ENCODE results near the gene SLC1A7.

The SLC1A7 gene

DNA sequence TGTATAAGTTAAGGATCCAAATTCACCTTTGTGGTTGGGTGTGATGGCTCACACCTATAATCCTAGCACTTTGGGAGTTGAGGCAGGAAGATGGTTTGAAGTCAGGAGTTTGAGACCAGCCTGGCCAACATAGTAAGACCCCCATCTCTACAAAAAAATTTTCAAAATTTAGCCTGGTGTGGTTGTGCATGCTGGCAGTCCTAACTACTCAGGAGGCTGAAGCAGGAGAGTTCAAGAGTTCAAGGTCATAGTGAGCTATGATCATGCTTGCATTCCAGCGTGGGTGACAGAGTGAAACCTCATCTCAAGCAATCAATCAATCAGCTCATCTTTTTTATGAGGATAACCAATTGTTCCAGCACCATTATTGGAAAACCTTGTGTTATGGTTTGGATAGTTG is 16.5 kb upstream of the SLC1A7 start:
- no peak for DNase-seq (ENCODE audit: low spot score)

DNA sequence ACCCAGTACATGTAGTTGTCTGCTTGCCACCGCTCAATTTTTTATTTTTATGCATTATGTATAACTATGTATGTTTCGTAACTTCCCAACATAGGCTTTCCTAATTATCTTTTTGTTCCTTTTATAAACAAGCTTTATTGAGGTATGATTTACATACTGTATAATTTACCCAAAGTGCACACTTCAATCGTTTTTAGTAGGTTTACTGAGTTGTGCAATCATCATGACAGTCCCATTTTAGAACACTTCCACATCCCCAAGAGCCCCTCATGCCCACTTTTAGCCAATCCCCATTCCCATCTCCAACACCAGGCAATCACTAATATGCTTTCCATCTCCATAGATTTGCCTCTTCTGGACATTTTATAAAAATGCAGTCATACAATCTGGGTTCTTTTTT is 14.3 kb upstream of the SLC1A7 start:
- DNase-seq (ENCODE audit: low spot score), result no peak

DNA sequence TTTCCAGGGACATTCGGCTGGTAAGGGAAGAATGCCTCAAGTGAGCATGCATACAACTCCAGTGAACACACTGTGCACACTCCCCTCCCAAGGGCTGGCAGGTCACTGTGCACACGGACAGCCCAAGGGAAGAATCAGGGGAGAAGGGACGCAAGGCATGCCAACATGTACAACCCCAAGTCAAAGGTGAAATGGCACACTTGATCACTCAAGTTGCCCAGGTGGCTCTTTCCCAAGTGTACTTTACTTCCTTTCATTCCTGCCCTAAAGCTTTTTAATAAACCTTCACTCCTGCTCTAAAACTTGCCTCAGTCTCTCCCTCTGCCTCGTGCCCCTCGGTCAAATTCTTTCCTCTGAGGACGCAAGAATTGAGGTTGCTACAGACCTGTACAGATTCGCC is 13.5 kb upstream of the SLC1A7 start:
- no peak for DNase-seq (ENCODE audit: low spot score)

DNA sequence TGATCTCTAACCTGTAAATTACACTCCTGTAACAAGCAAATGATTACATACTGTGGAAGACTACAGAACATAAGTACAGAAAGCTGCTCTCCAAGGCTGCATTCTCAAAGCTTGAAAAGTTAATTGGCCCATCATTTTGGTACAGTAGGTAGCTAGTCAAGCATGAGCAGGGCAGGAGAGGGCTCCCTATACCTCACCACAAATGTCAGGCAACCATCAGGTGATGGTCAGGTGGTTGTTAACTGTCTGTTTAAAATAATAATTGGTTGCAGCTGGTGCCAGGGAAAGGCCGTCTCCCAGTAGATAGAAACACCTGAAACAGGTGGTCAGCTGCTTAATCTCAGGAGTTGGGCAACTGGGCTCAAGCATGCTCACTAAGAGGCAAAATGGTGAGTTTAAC is 13.1 kb upstream of the SLC1A7 start:
- DNase-seq (ENCODE audit: low spot score), result no peak

DNA sequence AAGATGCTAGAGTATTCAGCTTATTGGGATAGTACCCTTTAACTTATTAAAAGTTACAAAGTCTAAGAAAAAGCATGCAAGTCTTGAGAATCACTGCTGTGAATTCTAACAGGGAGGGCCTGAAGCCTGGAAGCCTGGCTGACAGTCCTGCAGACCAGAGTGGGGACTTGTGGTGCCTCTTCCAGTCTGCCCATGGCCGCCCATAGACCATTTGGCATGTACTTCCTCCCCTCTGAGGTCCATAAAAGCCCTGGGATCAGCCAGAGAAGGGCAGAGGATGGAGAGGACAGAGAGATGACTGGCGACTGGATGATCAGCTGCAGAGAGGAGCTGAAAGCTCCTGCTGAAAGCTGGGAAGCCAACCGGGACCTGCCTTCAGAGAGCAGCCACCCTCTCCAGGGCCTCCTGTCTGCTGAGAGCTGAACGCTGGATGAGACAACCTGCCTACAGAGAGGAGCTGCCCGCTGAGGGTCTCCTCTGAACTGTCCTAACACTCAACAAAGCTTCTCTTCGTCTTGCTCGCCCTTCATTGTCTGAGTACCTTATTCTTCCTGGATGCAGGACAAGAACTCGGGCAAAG is 12.5 kb upstream of the SLC1A7 start:
- no peak for DNase-seq (ENCODE audit: low spot score)

DNA sequence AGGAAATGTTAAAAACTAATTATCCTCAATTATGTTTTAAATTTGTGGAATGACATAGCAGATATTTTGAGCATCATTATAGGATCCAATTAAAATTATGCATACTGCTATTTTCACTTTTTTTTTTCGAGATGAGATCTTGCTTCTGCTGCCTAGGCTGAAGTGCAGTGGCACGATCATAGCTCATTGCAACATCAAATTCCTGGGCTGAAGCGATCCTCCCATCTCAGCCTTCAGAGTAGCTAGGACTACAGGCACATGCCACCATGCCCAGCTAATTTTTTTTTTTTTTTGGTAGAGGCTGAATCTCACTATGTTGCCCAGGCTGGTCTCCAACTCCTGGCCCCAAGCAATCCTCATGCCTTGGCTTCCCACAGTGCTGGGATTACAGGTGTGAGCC is 11.3 kb upstream of the SLC1A7 start:
- DNase-seq (ENCODE audit: low spot score), result no peak

DNA sequence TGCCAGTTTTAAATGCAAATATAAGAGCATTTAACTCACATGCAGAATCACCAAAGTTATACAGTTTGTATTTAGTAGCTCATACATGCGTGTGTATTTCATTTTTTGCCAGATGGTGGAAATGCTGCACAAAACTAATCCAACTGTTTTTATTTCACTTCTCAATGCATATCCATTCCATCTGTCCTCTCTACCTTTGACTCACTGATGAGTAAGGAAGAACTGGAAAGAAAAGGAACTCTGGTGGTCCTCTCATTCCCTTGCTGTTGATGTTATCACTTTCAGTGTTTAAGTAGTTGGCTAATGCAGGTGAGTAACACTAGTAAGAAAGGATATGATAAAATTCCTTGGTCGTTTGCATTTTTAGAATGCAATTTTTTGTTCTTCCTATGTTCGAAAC is 5.7 kb upstream of the SLC1A7 start:
- no peak for DNase-seq (ENCODE audit: low spot score)

DNA sequence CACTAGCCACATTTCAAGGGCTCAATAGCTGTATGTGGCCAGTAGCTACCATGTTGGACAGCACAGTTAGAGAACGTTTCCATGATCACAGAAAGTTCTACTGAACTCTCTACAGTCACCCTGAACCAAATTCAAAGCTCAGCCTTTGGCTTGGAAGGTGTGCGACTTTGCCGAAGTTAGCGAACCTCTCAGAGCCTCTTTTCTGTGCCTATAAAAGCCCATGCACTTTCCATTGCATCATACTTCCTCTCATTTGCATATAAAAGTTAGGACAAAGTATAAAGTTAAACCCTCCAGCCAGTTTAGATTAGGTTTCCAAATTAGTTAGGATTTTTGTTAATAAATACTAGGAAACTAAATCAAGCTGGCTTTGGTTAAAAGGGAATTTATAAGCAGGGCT is 4.7 kb upstream of the SLC1A7 start:
- no peak for DNase-seq (ENCODE audit: low spot score)

DNA sequence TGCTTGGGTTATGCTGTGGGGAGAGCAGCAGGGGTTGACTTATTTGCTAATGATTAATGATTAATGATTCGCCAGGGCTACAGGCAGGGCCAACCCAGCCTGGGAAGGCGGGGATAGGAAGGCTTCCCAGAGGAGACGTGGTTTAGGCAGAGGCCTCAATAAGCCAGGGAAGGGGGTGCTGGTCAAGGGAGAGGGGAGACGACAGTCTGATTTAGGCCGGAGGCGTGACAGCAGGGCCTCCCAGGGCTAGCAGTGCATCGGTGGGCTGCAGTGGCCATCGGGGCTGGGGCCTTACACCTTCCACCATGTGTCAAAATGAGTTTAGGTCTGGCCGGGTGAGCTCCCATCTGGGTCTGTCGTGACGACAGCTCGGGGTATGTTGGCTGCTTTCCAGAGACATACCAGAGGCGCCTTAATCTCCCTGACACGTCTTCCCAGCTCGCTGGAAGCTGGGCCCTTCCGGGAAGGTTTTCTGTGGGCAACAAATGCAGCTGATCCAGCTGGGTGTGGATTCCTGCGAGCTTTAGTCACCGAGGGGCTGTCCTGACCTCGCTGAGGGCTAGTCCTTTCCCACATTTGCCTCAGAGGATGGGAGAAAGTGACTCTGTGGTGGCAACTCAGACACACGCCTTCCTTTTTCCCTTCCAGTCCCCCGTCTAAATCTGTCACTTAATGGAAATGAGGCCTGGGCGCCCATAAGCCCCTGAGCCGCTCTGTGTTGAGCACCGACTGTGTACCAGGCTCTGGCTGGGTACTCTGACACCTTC is 3.7 kb upstream of the SLC1A7 start:
- peak; percentile 94 for DNase-seq (ENCODE audit: low spot score)

DNA sequence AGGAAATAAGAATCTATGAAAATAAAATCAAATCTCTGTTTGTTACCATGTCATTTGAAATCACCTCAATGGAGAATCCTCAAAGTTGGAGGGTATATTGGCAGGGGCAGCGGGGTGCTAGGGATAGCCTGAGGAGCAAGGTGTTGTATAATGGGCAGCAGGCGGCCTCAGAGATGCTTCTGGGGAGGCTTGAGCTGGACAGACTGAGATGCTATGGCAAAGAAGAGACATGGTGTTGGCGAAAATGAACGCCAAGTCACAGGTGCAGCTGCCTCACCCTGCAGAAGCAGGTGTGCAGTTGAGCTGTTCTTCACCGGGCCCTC is 3.1 kb upstream of the SLC1A7 start:
- DNase-seq (ENCODE audit: low spot score), result no peak

DNA sequence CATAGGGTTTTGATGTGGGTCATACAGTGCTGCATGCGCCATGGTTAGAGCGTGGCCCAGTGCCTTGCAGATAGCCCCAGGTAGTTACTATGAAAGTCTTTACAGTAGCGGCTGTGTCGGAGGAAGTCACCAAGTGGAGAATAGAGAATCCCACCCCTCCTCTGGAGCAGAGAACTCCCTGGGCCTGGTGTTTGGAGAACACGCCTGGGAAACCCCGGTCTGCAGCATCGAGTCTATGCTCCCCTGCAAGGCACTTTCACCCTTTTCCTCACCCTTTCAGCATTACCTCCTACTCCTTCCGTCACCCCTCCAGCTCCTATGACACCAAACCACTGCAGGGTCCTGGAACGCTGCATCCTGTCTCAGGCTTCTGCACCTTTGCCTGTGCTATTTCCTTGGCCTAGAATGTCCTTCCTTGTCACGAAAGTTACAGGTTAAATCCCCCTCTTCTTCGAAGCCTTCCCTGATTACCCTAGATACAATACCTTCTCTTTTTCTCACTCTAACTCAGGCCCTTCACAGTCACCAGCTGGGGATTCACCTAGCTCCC is 2.7 kb upstream of the SLC1A7 start:
- DNase-seq (ENCODE audit: low spot score), result no peak

DNA sequence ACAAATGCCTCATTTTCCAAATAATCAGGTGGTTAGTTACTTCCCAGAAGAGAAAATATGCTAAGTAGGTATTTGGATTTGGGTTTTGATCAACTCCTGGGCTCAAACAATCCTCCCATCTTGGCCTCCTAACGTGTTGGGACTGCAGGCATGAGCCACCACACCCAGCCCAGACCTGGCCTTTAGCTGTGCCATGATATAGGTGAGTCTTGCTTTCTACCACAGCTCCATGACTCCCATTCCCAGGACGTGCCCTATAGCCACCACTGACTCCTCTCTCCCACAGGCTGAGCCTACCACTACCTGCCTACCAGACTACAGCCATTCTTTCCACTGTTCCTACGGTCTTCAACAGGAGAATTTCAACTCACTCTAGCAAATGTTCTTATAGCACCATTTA is 1.8 kb upstream of the SLC1A7 start:
- no peak for DNase-seq (ENCODE audit: low spot score)

DNA sequence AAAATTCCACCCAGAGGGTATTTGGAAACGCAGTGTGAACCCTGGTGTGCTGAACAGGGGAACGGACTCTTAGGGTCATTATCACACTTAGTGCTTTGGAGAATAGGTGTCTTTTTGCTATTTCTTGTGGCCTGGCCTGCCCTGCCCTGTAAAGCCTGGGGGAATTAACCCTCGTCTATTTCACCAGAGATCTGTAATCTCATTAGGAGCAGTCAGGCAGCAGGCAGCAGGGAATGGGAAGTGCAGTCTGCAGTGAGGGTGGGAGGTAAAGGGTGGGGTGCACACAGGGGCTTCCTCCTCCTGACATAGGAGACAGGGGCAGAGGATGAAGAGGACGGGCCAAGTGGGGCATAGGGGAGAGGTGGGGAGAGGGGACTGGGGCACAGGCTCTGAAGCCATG is 1.1 kb upstream of the SLC1A7 start:
- DNase-seq (ENCODE audit: low spot score), result no peak

DNA sequence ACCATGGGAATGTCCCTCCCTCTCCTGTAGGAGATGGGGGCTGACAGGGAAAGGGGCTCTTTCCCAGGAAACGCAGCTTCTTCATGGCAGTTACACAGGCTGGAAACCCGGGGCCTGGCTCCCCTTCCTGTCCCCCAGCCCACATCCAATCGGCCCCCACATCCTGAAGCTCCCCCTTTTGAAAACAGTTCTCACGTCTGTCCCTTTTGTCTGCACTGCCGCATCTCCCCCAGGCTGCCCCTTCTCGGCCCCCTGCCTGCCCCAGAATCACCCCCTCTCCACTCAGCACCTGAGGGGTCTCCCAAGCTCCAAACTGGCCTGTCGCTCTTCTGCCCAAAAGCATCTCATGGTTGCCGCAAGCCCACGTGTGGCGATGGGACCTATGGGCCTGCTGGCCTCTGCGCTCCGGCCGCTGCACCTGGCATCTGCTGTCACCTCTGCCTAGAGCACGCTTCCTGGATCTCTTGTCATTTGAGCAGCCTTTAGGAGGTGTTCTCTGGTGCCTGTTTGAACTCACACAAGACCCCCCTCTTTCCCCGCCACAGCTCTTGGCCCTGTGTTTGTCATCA is 867 bp downstream of the SLC1A7 start:
- DNase-seq (ENCODE audit: low spot score), result no peak

DNA sequence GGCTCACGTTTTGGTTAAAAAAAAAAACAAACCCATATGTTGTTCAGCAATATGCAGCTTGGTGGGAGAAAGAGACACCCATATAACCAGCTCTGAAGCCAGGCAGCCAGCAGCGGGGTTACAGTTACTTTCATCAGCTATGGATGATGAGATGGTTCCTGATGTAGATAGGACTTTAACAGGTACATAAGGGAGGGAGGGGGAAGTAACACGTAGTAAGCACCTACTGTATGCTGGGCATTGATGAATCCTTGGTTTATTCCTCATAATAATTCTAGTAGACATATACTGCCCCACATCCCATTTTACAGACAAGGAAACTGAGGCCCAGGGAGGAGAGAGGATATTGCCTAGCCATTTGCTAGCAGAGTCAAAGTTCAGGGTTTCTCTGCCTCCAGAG is 2.0 kb downstream of the SLC1A7 start:
- no peak for DNase-seq (ENCODE audit: low spot score)

DNA sequence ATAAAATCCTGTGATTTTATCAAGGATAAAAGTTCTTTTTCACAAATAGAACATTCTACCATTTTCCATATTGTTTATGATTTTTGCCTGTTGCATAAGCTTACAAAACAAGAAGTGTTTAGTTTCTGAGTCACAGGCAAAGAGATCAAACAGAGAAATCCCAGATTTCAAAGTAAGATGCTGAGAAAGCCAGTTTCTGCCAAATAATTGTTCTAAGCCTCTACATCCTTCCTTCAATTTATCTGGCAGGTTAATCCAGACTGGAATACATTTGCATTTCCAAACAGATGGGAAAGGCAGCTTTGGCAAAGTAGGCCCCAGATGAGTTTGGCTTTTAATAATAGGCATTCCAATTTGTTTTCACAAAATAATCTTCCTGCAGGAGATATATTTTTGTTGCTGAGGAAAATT is 2.5 kb downstream of the SLC1A7 start:
- peak; percentile 34 for DNase-seq (ENCODE audit: low spot score)

DNA sequence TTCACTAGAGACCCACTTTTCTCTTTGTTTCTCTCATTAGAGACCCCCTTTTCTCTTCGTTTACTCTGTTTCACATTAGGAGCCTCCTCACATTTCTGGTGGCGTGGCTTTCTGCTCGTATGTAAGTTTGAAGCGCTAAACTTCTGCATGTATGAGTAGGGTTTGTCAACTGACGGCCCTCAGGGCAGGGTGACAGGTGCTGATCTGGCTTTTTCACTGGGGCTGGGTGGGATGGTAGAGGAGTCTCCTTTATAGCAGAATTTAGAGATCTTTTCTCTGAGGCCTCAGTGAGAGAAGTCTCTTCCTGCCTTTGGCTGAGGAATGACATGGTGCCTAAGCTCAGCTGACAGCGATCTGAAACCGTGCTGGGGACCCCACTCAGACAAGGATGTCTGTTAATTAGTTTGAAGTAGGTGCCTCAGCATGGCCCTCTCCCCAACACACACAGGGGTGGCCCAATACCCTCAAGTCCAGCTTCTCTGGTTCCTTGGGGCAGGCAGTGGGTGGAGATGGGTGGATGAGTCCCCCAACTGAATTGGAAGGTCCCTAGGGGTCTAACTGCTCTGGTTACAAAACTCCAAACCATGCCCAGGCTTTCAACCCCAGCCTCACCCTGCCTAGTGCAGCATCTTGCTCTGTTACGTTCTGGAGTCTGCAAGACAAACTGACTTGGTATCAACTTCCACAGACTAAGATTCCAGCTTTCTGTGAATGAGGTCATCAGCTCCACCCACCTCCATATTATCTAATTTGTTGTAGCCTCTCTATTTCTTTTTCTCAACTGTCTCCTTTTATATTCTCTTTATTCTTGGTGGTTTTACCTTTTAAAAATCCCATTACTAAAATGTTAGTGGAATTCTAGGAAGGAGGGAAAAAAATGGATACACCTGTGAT is 3.2 kb downstream of the SLC1A7 start:
- no peak for DNase-seq (ENCODE audit: low spot score)

DNA sequence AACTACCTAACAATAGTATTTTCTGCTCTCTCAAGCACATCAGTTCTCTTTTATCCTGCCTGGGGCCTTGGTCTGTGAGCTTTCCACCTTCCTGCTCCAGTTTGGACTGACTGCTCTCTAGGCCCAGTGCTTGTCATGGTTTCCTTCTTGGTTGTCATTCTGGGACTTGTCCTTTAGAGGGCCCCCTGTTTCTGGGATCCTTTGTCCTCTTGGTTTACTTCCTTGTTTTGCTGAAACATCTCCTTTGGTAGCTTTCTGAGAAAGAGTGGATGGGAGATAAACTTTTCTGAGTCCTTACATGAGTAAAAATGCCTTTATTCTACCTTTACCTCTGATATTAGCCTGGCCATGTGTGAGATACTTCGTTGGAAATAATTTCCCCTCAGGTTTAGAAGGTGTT is 4.7 kb downstream of the SLC1A7 start:
- no peak for DNase-seq (ENCODE audit: low spot score)

DNA sequence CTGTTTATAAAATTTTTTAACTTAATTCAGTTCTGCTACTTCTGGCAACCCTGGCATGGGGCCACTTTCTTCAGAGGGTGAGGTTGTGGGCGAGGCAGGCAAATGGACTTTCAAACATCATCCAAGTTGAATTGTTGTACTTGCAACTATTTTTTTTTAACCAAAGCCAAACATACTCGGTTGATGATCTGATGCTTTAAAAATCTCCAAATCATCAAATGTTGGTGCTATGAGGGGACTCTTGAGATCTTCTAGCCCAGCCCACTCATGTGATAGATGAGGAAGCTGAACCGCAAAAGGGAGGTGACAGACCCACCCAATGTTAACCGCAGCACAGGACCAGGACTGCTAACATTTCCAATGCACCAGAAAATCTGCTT is 6.7 kb downstream of the SLC1A7 start:
- DNase-seq (ENCODE audit: low spot score), result peak; percentile 80

DNA sequence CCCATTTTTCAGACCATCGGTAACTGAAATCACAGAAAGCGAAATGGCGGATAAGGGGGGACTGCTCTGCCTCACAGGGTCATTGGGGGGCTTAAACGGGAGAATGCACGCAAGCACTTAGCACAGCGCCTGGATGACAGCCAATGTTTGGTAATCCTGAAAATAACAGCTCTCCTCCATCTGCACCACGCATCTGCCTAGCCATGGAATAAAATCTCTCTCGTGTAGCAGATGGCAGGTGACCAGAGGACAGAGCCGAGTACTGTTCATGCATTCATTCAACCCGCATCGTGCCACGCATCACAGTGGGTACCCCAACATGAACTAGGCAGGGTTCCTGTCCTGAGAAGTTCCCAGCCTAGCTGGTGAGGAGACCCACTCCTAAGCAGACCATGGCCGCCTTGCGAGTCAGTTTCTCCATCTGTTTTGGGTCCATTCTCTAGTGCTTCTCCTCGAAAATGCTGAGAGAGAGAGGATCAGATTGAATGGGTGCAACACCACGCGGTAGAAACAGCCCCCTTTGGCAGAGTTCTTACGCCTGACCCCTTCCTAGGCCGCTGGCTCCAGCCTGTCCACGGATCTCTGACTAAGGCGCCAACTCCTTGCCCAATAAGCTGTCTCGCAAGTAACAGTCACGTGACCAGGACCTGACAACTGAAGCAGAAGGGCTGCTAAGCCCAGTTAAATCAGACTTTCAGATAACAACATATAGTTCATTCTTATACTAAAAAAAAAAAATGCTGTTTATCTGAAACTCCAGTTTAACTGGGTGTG is 7.3 kb downstream of the SLC1A7 start:
- DNase-seq (ENCODE audit: low spot score), result peak; percentile 31

DNA sequence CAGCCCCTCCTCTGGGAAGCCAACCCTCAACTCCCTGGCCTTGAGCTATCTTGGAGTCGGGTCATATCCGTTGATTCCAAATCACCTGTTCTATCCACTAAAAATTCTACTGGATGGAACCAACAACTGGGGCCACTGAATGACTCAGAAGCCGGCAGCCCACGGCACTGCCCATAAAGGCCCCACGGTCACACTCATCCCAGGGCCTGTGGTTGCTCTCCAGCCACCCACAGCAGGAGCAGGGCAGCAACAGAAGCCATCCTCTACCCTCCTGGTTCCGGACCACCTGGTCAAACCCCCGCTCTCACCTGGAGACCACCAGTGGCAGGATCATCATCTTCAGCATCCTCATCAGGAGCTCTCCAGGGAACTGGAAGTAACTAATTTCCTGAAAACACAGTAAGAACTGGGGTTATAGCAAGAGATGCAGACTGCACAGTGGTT is 8.4 kb downstream of the SLC1A7 start:
- DNase-seq (ENCODE audit: low spot score), result no peak
